TTC549 (cell line): ENCODE measurements around the gene SUCLG1.
"Not testable (repeated sequence)": the region's sequence is repeated elsewhere in the genome, so short reads cannot be mapped to it uniquely, and the experiment has no call there.

ENCODE experiments used
- FAIRE-seq: peaks from 2 replicates; lab custom pipeline; 2012; peaks lifted over from hg19 to GRCh38; lab: Jason Lieb, UNC

The SUCLG1 gene

DNA sequence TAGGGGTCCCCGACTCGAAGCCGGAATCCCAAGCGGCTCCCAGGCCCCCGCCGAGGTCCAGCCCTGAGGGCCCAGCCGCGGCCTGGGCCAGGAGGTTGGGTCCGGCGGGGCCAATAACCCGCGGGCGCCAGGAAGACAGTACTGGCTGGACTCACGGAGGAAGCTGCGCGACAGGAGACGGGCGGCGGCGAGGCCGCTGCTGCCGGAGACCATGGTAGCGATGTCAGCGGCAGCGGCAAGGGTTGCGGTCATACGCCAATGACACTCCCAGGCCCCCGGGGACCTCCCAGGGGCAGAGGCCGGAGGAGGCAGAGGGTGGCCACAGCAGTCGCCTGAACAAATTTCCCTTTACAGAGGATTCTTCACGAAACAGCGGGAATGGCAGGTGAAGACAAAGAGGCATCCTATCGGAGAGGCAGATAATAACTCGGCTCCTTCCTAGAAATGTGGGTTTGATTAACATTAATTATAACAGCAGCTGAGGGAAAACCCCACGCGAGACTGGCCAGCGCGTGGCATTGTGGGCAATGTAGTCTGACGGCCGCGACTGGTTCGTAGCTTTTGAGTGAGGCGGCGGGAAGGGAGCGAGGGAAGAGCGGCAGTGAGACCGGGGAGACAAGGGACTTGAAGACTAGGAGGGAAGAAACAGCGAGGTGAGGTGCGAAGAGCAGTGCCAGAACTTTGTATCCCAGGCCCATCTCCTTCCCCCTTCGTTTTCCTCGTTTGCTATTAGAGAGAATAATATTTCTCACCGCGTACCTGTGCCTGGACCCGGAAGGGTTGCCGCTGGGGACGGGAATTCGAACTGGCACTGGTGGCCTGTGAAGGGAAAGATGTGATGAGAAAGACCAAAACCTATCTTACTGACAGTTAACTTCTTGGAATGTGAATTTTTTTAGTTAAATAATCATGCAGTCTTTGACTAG, at the start of gene SUCLG1:
SUCLG1 (minus strand) TSS at position 263 of the 926 bp plus-strand sequence; CDS start at position 252, 11 bp downstream.
- peak; percentile 78 for FAIRE-seq

- no peak for FAIRE-seq
These were observed 39.2 kb upstream of the SUCLG1 start for GRCh38 chr2:84498150-84498799.

DNA sequence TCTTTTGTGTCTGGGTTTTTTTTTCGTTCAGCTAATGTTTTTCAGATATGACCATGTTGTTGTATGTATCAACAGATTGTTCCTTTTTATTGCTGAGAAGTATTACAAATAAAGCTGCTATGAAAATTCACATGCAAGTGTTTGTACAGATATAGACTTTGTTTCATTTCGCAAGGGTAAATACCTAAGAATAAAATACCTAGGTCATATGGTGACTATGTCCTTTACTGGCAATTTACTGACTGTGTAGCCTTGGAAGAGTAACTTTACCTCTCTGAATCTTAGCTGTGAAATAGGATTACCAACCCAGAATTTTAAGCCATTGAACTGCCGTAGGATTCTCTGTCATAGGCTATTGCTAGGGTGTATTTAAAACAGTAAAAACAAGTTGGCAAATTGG, 38.2 kb upstream of the SUCLG1 start:
- no peak for FAIRE-seq

DNA sequence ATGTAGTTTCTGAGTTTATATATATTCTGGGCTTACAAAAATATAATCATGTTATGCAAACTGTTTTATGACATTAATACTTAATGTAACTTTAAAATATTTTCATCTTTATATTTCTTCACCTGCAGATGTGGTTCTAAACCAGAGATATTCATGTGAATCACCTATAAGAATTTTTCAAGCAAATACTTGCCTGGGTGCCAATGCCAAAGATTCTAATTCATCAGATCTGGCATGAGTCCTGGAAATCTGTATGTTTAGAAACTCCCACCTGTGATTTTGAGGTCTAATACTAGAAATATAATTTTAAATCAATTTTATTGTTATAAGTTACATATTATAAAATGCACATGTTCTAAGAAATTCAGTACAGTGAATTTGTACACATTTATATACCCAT, 37.3 kb upstream of the SUCLG1 start:
- no peak for FAIRE-seq

- FAIRE-seq: peak; percentile 97
These were observed 36.6 kb upstream of the SUCLG1 start for GRCh38 chr2:84495539-84496146.

GRCh38 chr2:84494070-84494469, 35.0 kb upstream of the SUCLG1 start:
- no peak for FAIRE-seq

DNA sequence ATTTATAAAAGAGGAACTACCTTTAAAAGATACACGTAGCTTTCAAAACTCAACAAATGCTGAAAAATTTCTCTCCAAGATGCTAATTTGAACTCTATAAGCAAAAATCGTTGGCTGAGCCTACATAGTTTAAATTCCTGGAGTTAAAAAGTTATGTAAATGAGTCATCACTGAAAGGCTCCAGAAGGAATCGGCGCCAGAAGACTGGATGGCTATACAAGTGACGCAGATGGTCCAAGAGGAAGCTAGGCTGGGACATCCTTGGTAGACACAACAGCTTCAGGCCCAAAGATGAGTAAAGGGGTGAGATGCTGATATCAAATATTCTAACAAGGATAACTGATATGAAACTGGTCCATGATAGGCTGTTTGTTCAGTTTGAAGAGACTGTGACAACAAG, 34.4 kb upstream of the SUCLG1 start:
- no peak for FAIRE-seq

DNA sequence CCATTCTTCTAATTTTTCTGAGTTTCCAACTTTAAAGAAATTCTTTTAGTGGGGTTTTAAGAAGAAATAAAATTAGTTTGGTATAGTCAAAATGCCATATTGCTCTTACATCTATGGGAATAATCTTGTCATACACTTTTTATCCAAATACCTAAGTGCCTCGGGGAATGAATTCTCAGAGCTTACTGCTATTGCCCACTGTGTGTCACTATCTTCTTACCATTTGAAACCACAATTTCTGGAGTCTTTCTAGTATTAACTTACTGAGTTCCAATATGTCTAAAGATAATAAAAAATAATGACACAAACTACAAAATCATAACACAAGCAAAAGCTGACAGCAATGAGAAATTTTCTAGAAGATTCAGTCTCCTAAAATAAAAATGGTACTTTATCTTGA, 33.5 kb upstream of the SUCLG1 start:
- FAIRE-seq: peak; percentile 81

GRCh38 chr2:84491741-84492140, 32.7 kb upstream of the SUCLG1 start:
- FAIRE-seq: no peak

GRCh38 chr2:84491256-84491655, 32.2 kb upstream of the SUCLG1 start:
- no peak for FAIRE-seq

GRCh38 chr2:84487298-84487996, 28.4 kb upstream of the SUCLG1 start:
- FAIRE-seq: no peak

- FAIRE-seq: no peak
These were observed 27.5 kb upstream of the SUCLG1 start for GRCh38 chr2:84486441-84487115.

DNA sequence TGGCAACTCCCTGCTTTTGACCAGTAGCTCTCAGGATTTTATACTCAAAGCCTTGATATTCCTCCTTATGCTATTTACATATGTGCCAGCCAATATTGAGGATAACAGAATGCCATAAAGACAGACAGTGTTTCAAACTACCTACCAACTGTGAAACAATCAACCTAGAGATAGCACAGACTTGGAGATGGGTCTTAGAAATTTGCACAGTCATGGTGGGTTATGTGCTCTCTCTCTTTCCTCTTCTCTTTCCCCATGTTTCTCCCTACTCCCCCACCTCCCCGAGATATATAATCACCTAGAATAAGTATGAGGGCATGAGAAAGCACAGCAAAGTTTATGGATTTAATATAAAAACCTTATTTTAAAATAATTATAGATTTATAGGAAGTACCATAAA, 24.2 kb upstream of the SUCLG1 start:
- no peak for FAIRE-seq

- FAIRE-seq: no peak
These were observed 23.5 kb upstream of the SUCLG1 start for GRCh38 chr2:84482603-84483002.

DNA sequence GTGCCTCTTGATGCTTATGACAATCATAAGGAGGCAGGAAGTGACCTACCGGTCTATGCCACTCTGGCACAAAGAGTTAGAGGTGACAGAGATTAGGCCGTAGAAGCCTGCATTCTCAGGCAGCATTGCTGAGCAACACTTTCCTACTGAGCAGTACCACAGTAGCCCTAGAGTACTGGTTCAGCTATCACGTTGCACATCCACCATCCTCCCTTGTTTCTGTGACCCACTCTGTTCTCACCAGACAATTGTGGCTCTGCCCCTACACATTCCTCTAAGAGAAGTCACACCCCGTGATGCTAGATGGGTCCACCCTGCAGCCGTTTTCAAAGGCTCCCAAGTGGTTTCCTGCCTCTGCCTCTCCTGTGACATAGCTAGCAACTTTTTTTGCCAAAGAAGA, 22.6 kb upstream of the SUCLG1 start:
- FAIRE-seq: no peak

GRCh38 chr2:84478867-84479266, 19.8 kb upstream of the SUCLG1 start:
- FAIRE-seq: no peak

- FAIRE-seq: no peak
These were observed 18.8 kb upstream of the SUCLG1 start for GRCh38 chr2:84477886-84478285.

DNA sequence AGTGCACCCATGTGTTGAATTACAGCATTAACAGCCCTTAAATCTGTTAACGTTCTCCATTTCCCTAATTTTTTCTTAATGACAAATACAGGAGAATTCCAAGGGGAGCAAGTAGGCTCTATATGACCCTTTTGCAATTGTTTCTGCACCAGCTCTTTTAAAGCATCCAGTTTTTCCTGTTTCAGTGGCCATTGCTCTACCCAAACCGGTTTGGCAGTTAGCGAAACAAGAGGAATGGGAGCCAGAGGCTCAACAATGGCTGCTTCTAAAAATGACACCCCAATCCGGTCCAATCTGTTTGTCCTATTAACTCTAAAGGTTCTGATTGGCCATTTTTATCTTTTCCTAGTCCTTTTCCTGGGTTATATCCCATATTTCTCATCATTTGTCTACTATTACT, 15.1 kb upstream of the SUCLG1 start:
- no peak for FAIRE-seq

GRCh38 chr2:84472856-84473565, 13.9 kb upstream of the SUCLG1 start:
- no peak for FAIRE-seq

- not testable (repeated sequence) for FAIRE-seq
These were observed 13.3 kb upstream of the SUCLG1 start for GRCh38 chr2:84472423-84472822.

DNA sequence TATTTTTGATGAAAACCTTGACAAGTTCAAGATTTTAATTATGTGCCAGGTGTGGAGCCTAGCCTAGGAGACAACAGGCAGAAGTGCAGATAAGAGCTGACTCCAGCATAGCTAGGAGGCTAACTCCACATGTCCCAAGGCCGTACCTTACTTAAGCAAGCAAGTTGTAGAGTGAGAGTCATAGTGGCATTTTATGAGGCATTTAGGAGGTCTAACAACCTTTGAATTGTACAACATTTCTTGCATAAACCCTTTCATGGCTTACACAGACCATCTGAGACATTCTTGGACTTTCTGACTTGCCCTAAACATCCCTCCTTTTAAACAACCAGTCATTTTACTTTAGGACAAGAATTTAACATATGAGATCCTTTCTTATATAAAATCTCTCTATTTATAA, 8.3 kb upstream of the SUCLG1 start:
- FAIRE-seq: no peak
